GM23248 (cell line): ENCODE measurements around the gene IL24. TPM values are rescaled to one million over a fixed set of nuclear protein-coding genes. Genes with fewer than 3 reads are reported as not detected.

Source experiments
- DNase-seq: peaks from one replicate; pipeline ENCODE4 v3.0.0-alpha.2; 2015
- H2AFZ ChIP-seq: fragments of 200-600 bp; sonication (generic); 2 replicates; pipeline ENCODE4 v1.6.1; 2016; ENCODE audit warnings: antibody characterized with exemption
- H3F3A ChIP-seq: fragments of 200-600 bp; sonication (generic); 2 replicates; pipeline ENCODE4 v1.6.1; 2016; ENCODE audit warnings: mild to moderate bottlenecking, antibody characterized with exemption, mixed run types; ENCODE audit not compliant: insufficient read depth
- H3K27ac ChIP-seq: fragments of 200-600 bp; sonication (generic); 2 replicates; pipeline ENCODE4 v1.5.1; 2016; ENCODE audit warnings: mild to moderate bottlenecking
- H3K27me3 ChIP-seq: fragments of 200-600 bp; sonication (generic); replicated peaks from 2 replicates; pipeline ENCODE4 v1.6.1; 2016; ENCODE audit warnings: mild to moderate bottlenecking; ENCODE audit not compliant: insufficient read depth
- H3K36me3 ChIP-seq: fragments of 200-600 bp; sonication (generic); 2 replicates; pipeline ENCODE4 v1.6.1; 2016; ENCODE audit warnings: low read depth, mild to moderate bottlenecking
- H3K4me1 ChIP-seq: fragments of 200-600 bp; sonication (generic); 2 replicates; pipeline ENCODE4 v1.6.1; 2016; ENCODE audit warnings: mild to moderate bottlenecking; ENCODE audit not compliant: insufficient read depth
- H3K4me2 ChIP-seq: fragments of 200-600 bp; sonication (generic); one replicate; pipeline ENCODE4 v1.6.1; 2016; ENCODE audit warnings: mild to moderate bottlenecking; ENCODE audit not compliant: unreplicated experiment
- H3K4me3 ChIP-seq: fragments of 200-600 bp; sonication (generic); 2 replicates; pipeline ENCODE4 v1.5.1; 2016; ENCODE audit warnings: mild to moderate bottlenecking
- H3K79me2 ChIP-seq: fragments of 200-600 bp; sonication (generic); 2 replicates; pipeline ENCODE4 v1.6.1; 2016; ENCODE audit warnings: mild to moderate bottlenecking; ENCODE audit not compliant: insufficient read depth
- H3K9ac ChIP-seq: fragments of 200-600 bp; sonication (generic); 2 replicates; pipeline ENCODE4 v1.6.1; 2016; ENCODE audit warnings: mild to moderate bottlenecking
- H3K9me2 ChIP-seq: fragments of 200-600 bp; sonication (generic); 2 replicates; pipeline ENCODE4 v1.6.1; 2016; ENCODE audit warnings: mixed run types, mild to moderate bottlenecking, moderate library complexity; ENCODE audit not compliant: insufficient read depth
- H3K9me3 ChIP-seq: fragments of 200-600 bp; sonication (generic); one replicate; pipeline ENCODE4 v1.6.1; 2017; ENCODE audit warnings: low read depth
- H4K20me1 ChIP-seq: fragments of 200-600 bp; sonication (generic); 2 replicates; pipeline ENCODE4 v1.6.0; 2016; ENCODE audit not compliant: insufficient read depth
- EZH2 ChIP-seq: fragments of 200-600 bp; sonication (generic); IDR thresholded peaks from 2 replicates; pipeline ENCODE4 v1.6.1; 2018; ENCODE audit warnings: antibody characterized with exemption, mild to moderate bottlenecking; ENCODE audit not compliant: insufficient read depth, poor library complexity, severe bottlenecking
- EZH2phosphoT487 ChIP-seq: fragments of 200-600 bp; sonication (generic); IDR thresholded peaks from 2 replicates; pipeline ENCODE4 v1.6.1; 2018; ENCODE audit warnings: antibody characterized with exemption, moderate library complexity, mild to moderate bottlenecking, low read depth; ENCODE audit not compliant: insufficient read depth
- WGBS, 2 experiments: methylation state at CpG; one replicate each; pipeline ENCODE4 v1.1.6; 2015 to 2017; ENCODE audit warnings: low lambda C conversion rate in 2 of 2, low coverage in 1 of 2; ENCODE audit errors: missing lambda C conversion rate in 2 of 2; 5-methylcytosine and 5-hydroxymethylcytosine counted together
- in situ Hi-C: fragments of 300-500 bp; cut with MboI; formaldehyde crosslinking; loops from 2 replicates; pipeline ENCODE4 v1.15.0; 2020
- polyA plus RNA-seq: library from polyadenylated mRNA; unstranded; fragments of >200 nt; fragmentation: Nextera tagmentation; extraction: Ambion mirVana; gene quantifications from 2 replicates; pipeline ENCODE4 v1.2.1, GENCODE V29; 2016
- total RNA-seq: library from RNA; depleted of rRNA; stranded (reverse); fragments of >200 nt; shearing (Covaris generic); gene quantifications from 2 replicates; pipeline ENCODE4 v1.2.3, GENCODE V29; 2014

Gene IL24
- total and polyA plus RNA-seq, 2 experiments from 2014 or later, result 0.49 to 2.4 TPM

DNA sequence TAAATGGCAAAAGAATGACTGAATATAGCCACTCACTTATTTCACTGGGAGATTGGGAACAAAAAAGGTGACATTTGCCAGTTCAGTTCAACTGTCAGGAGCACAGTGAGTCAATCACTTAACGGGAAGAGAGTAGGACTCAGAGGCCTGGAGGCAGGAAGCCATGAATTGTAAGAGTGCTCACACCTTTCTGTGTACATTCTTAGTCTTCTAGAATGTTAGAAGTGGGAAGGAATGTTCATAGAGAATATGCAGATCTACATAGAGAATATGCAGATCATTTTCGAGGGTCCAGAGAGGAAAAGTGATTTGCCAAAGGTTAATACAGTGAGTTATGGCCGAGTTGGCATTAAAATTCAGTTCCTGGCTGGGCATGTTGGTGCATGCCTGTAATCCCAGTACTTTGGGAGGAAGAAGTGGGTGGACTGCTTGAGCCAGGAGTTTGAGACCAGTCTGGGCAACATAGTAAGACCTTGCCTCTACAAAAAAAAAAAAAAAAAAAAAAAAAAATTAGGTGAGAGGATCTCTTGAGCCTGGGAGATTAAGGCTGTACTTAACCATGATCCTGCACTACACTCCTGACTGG, 23.5 kb upstream of the IL24 start:
- Histone ChIP-seq H3F3A (no peaks in the 10 kb centered on the region), H4K20me1 (no peaks in the 10 kb centered on the region), H3K9me3 (peaks cover 4% of the 10 kb centered on the region), H3K27me3 (no peaks in the 10 kb centered on the region), H3K9ac (no peak overlapping the region), H3K4me2 (no peak overlapping the region), H3K36me3 (no peaks in the 10 kb centered on the region), H3K9me2 (no peaks in the 10 kb centered on the region), H2AFZ (peak overlapping the region; percentile 45; the same call in 1 of the 2 replicates), H3K79me2 (no peaks in the 10 kb centered on the region), H3K4me3 (no peak overlapping the region), H3K4me1 (peaks cover 5% of the 10 kb centered on the region; the same call in 1 of the 2 replicates), H3K27ac (no peak overlapping the region)
- in situ Hi-C loops, result no loop called here
- no peak for DNase-seq
- 83 to 88% methylated on average over 3 of the region's 3 CpGs for WGBS, 2 experiments
- no peak for TF ChIP-seq EZH2phosphoT487
- no peak for TF ChIP-seq EZH2

DNA sequence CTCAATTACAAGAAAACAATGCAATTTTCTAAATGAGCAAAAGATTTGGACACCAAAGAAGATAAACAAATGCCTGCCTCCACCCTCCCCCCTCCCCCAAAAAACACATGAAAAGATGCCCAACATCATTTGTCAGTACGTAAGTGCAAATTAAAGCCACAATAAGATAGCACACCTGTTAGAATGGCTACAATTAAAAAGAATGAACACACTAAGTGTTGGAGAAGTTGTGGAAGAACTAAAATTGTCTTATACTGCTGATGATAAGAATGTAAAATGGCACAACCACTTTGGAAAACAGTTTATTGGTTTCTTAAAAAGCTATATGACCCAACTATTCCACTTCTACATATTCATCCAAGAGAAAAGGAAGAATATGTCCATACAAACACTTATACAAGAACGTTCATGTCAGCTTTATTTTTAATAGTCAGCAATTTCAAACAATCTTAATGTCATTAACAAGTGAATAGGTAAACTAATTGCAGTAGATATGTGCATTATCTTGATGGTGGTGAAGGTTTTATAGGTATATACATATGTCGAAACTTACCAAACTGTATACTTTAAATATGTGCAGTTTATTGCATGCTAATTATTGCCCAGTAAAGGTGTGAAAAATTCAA, 21.4 kb upstream of the IL24 start:
- 57 to 60% methylated on average over 3 of the region's 3 CpGs for WGBS, 2 experiments
- H4K20me1 ChIP-seq, result no peaks in the 10 kb centered on the region
- H2AFZ ChIP-seq, result no peak overlapping the region
- in situ Hi-C loops, result no loop called here
- no peaks in the 10 kb centered on the region for H3K9me2 ChIP-seq
- DNase-seq, result no peak
- no peak overlapping the region for H3K4me3 ChIP-seq
- H3K9ac ChIP-seq, result no peak overlapping the region
- H3K36me3 ChIP-seq, result no peaks in the 10 kb centered on the region
- H3K4me1 ChIP-seq, result peaks cover 5% of the 10 kb centered on the region; the same call in 1 of the 2 replicates
- H3K27ac ChIP-seq, result no peak overlapping the region
- no peak overlapping the region for H3K4me2 ChIP-seq
- no peaks in the 10 kb centered on the region for H3K27me3 ChIP-seq
- peaks cover 4% of the 10 kb centered on the region for H3K9me3 ChIP-seq
- TF ChIP-seq EZH2phosphoT487, result no peak
- no peak for TF ChIP-seq EZH2
- H3K79me2 ChIP-seq, result no peaks in the 10 kb centered on the region
- H3F3A ChIP-seq, result no peaks in the 10 kb centered on the region

DNA sequence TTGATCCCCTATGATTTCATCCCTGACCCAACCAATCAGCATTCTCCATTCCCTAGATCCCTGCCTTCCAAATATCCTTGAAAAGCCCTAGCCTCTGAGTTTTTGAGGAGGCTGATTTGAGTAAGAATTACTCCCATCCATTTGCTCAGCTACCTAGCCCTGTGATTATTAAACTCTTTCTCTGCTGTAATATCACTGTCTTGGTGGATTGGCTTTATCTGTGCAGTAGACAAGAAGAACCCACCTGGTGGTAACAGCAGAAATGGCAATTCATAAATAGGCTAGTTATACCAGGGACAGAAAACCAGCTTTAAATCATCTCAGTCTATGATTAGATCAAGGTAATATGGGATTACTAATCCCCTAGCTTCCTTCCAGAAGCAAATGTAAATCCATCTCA, 18.8 kb upstream of the IL24 start:
- H3K4me3 ChIP-seq, result no peak overlapping the region

GRCh38 chr1:206880314-206880713, 16.9 kb upstream of the IL24 start:
- Histone ChIP-seq H2AFZ (no peak overlapping the region), H3K27ac (no peak overlapping the region), H3K4me2 (no peak overlapping the region), H3K79me2 (no peaks in the 10 kb centered on the region), H3K4me3 (no peak overlapping the region), H3F3A (no peaks in the 10 kb centered on the region), H3K9me3 (peaks cover 4% of the 10 kb centered on the region), H3K9ac (no peak overlapping the region), H3K36me3 (no peaks in the 10 kb centered on the region), H3K27me3 (no peaks in the 10 kb centered on the region), H4K20me1 (no peaks in the 10 kb centered on the region), H3K9me2 (no peaks in the 10 kb centered on the region), H3K4me1 (no peaks in the 10 kb centered on the region)
- TF ChIP-seq EZH2 (no peak), EZH2phosphoT487 (no peak)
- 45 to 49% methylated on average over 3 of the region's 3 CpGs for WGBS, 2 experiments
- no peak for DNase-seq
- in situ Hi-C loops, result no loop called here

More for the DNA sequence above, 18.8 kb upstream of the IL24 start:
- H3K36me3 ChIP-seq, result no peaks in the 10 kb centered on the region
- H4K20me1 ChIP-seq, result no peaks in the 10 kb centered on the region
- no peak overlapping the region for H2AFZ ChIP-seq
- DNase-seq, result no peak
- no peak for TF ChIP-seq EZH2
- TF ChIP-seq EZH2phosphoT487, result no peak
- H3K9me2 ChIP-seq, result no peaks in the 10 kb centered on the region
- no peaks in the 10 kb centered on the region for H3F3A ChIP-seq
- no peaks in the 10 kb centered on the region for H3K79me2 ChIP-seq
- H3K4me2 ChIP-seq, result no peak overlapping the region
- in situ Hi-C loops, result no loop called here
- no peak overlapping the region for H3K9ac ChIP-seq
- peaks cover 4% of the 10 kb centered on the region for H3K9me3 ChIP-seq
- H3K27ac ChIP-seq, result no peak overlapping the region
- H3K4me1 ChIP-seq, result peaks cover 4% of the 10 kb centered on the region; the same call in 1 of the 2 replicates
- no peaks in the 10 kb centered on the region for H3K27me3 ChIP-seq
